Endothelial cell of umbilical vein (primary cell): ENCODE results near the gene AMDHD2. TPM values are rescaled to one million over a fixed set of nuclear protein-coding genes. Genes with fewer than 3 reads are reported as not detected.

Experiments
- BruUV-seq: library from RNA; stranded (reverse); fragments of 400-500 nt; replicated peaks from 2 replicates; lab custom pipeline; 2021; lab: Mats Ljungman, UMichigan
- CTCF ChIA-PET: fragments of 300-600, 350-600 bp; sonication (Branson Sonifier 250); formaldehyde crosslinking; loops from one replicate; lab custom pipeline; 2021; ENCODE audit warnings: antibody characterized with exemption, inconsistent platforms; lab: Charles Lee
- POLR2A ChIA-PET: fragments of 300-600, 350-600 bp; sonication (Branson Sonifier 250); formaldehyde crosslinking; loops from one replicate; lab custom pipeline; 2021; ENCODE audit warnings: antibody characterized with exemption, inconsistent platforms; lab: Charles Lee
- DNase-seq: peaks from one replicate; pipeline ENCODE4 v3.0.0-alpha.2; 2011; ENCODE audit warnings: low read depth, low spot score
- FAIRE-seq: peaks from 2 replicates; lab custom pipeline; 2011; peaks lifted over from hg19 to GRCh38; lab: Jason Lieb, UNC
- H2AFZ ChIP-seq: 2 replicates; pipeline ENCODE4 v1.6.0; 2012; ENCODE audit warnings: low read depth, low read length, control low read depth, inconsistent platforms
- H3K27ac ChIP-seq: 2 replicates; pipeline ENCODE4 v1.5.1; 2011; ENCODE audit warnings: low read depth, mild to moderate bottlenecking, control low read depth, low read length, moderate library complexity; ENCODE audit not compliant: insufficient read depth
- H3K27me3 ChIP-seq, 2 experiments: 2 replicates each; pipeline versions ENCODE4 v1.6.0 to v1.6.1; 2011; ENCODE audit warnings: low read length in 2 of 2, mixed read lengths in 1 of 2; ENCODE audit not compliant: control insufficient read depth in 2 of 2, insufficient read depth in 2 of 2
- H3K36me3 ChIP-seq, 2 experiments: 2 replicates in 1 of 2; 3 replicates in 1 of 2; pipeline ENCODE4 v1.5.1; 2011; ENCODE audit warnings: low read length in 2 of 2, mild to moderate bottlenecking in 1 of 2, moderate library complexity in 1 of 2; ENCODE audit not compliant: control insufficient read depth in 2 of 2, insufficient read depth in 2 of 2; ENCODE audit errors: extremely low read depth in 1 of 2
- H3K4me1 ChIP-seq: 3 replicates; pipeline ENCODE4 v1.5.1; 2011; ENCODE audit warnings: mild to moderate bottlenecking, low read length; ENCODE audit not compliant: control insufficient read depth, insufficient read depth; ENCODE audit errors: extremely low read depth
- H3K4me2 ChIP-seq: 2 replicates; pipeline ENCODE4 v1.6.1; 2011; ENCODE audit warnings: low read length, control low read depth, mixed read lengths; ENCODE audit not compliant: insufficient read depth
- H3K4me3 ChIP-seq, 3 experiments: fragments of 200-600 bp in 1 of 3; sonication (generic), shearing (Covaris generic) in 1 of 3; replicated peaks in 1 of 3; 2 replicates each; pipeline ENCODE4 v1.5.1; 2011 to 2016; ENCODE audit warnings: control low read depth in 3 of 3, low read length in 3 of 3, mild to moderate bottlenecking in 2 of 3, inconsistent platforms in 1 of 3, low read depth in 1 of 3, moderate library complexity in 1 of 3; ENCODE audit not compliant: insufficient read depth in 1 of 3
- H3K79me2 ChIP-seq: 2 replicates; pipeline ENCODE4 v1.6.0; 2012; ENCODE audit warnings: low read length, inconsistent platforms; ENCODE audit not compliant: control insufficient read depth, insufficient read depth
- H3K9ac ChIP-seq: replicated peaks from 2 replicates; pipeline ENCODE3; 2011; ENCODE audit warnings: low read length, control low read depth; ENCODE audit not compliant: insufficient read depth; ENCODE audit errors: extremely low read depth
- H3K9me1 ChIP-seq: replicated peaks from 3 replicates; pipeline ENCODE4 v1.6.0; 2011; ENCODE audit warnings: mild to moderate bottlenecking, low read length; ENCODE audit not compliant: control insufficient read depth, insufficient read depth; ENCODE audit errors: extremely low read depth
- H3K9me3 ChIP-seq: replicated peaks from 2 replicates; pipeline ENCODE4 v1.5.1; 2012; ENCODE audit warnings: low read length, inconsistent platforms; ENCODE audit not compliant: control insufficient read depth, insufficient read depth
- H4K20me1 ChIP-seq: replicated peaks from 2 replicates; pipeline ENCODE3; 2011; ENCODE audit warnings: mild to moderate bottlenecking, low read length; ENCODE audit not compliant: control insufficient read depth, insufficient read depth; ENCODE audit errors: extremely low read depth
- EZH2 ChIP-seq: IDR thresholded peaks from 2 replicates; pipeline ENCODE4 v1.6.1; 2012; ENCODE audit warnings: borderline replicate concordance, low read depth, mild to moderate bottlenecking, moderate library complexity, low read length, inconsistent platforms; ENCODE audit not compliant: severe bottlenecking
- FOS ChIP-seq: IDR thresholded peaks from 2 replicates; pipeline ENCODE4 v1.6.1; 2011; ENCODE audit warnings: mild to moderate bottlenecking, low read length, moderate library complexity, borderline replicate concordance; ENCODE audit not compliant: insufficient read depth
- GATA2 ChIP-seq: IDR thresholded peaks from 2 replicates; pipeline ENCODE4 v1.7.0; 2011; ENCODE audit warnings: low read depth, mild to moderate bottlenecking, moderate library complexity, mixed read lengths, low read length; ENCODE audit not compliant: insufficient read length, insufficient read depth
- JUN ChIP-seq: IDR thresholded peaks from 2 replicates; pipeline ENCODE4 v1.6.1; 2011; ENCODE audit warnings: borderline replicate concordance, low read depth; ENCODE audit not compliant: insufficient read length, insufficient read depth
- MYC ChIP-seq: IDR thresholded peaks from one replicate; pipeline ENCODE4 v1.6.1; 2011; ENCODE audit warnings: mild to moderate bottlenecking, low read depth, low read length
- POLR2A ChIP-seq: IDR thresholded peaks from 2 replicates; pipeline ENCODE4 v1.6.1; 2012; ENCODE audit warnings: low read depth, mild to moderate bottlenecking, control low read depth, low read length
- POLR2AphosphoS5 ChIP-seq: IDR thresholded peaks from 2 replicates; pipeline ENCODE4 v1.6.1; 2012; ENCODE audit warnings: low read depth, mild to moderate bottlenecking, control low read depth, low read length, moderate library complexity; ENCODE audit not compliant: insufficient read depth
- dilution Hi-C: fragments of 300-500 bp; cut with MboI; formaldehyde crosslinking; loops from one replicate; pipeline ENCODE4 v1.15.0; 2019; ENCODE audit warnings: low sequenced_read_pairs; ENCODE audit not compliant: extremely low pct_ligation_motif_present
- intact Hi-C: fragments of 100-400 bp; cut with micrococcal nuclease; formaldehyde crosslinking; loops from one replicate; pipeline ENCODE4 v1.10.0; 2022
- polyA plus RNA-seq, 4 experiments: library from polyadenylated mRNA; depleted of rRNA in 3 of 4; stranded (reverse) in 3 of 4; unstranded in 1 of 4; fragments of >200 nt; gene quantifications; 2 replicates each; pipeline versions ENCODE4 v1.2.1 to v1.2.3, GENCODE V29; 2011 to 2012; ENCODE audit warnings: missing spikeins in 1 of 4
- total RNA-seq: library from RNA; stranded (reverse); gene quantifications from 2 replicates; pipeline ENCODE4 v1.2.3, GENCODE V29; 2021
- TF ChIP-seq, protein P1 (sequence below): IDR thresholded peaks from 2 replicates; pipeline ENCODE4 v1.6.1; 2011; ENCODE audit not compliant: insufficient read depth, insufficient read length
- TF ChIP-seq, protein P2 (sequence below), 2 donors: IDR thresholded peaks; 1 replicate in 1 of 2; 2 replicates in 1 of 2; pipeline ENCODE4 v1.5.1; 2011; ENCODE audit warnings: low read length in 2 of 2, mild to moderate bottlenecking in 2 of 2, moderate library complexity in 2 of 2, control low read depth in 1 of 2, inconsistent platforms in 1 of 2, low read depth in 1 of 2; ENCODE audit not compliant: insufficient read depth in 1 of 2; ENCODE audit errors: extremely low read depth in 1 of 2

Gene AMDHD2
- total and polyA plus RNA-seq, 2 donors (not counting 3 experiments of a cell fraction or from before 2014, with no cell fraction given): 39.4 to 59.5 TPM

DNA sequence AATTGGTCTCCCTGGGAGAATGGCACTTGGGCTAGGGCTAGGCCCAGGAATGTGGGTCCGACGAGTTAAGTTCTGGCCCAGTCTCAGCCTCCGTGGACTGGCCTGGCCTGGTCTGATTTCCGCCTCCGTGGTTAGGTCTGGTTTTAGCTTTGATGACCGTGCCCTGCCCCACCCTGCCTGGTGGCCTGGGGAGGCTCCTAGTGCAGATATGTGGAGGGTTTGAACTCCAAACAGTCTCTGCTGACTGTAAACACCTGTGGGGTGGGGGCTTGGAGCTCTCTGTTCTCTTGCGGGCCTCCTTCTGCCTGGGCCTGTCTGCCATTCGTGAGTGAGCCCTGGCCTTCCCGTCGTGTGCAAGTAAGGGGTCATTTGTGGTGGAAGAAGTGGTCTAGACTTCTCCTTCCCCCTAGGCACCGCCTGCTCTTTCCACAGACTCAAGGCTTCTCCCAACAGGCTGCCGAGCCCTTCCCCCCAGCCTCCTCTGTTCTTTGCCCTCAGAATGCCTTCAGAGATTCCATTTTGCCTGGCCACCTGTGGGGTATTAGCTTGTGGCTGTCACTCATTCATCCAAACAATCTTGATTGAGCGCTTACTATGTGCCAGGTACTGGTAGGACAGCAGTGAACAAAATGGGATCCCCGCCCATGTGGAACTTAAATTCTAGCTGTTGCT is 4.9 kb upstream of the AMDHD2 start:
- Histone ChIP-seq H3K27me3 (no peaks in the 10 kb centered on the region), H3K4me1 (peaks cover 26% of the 10 kb centered on the region), H3K9ac (peak overlapping the region; percentile 88), H3K9me1 (no peaks in the 10 kb centered on the region), H2AFZ (no peak overlapping the region), H3K9me3 (no peaks in the 10 kb centered on the region), H3K27ac (peak overlapping the region; percentile 15), H3K36me3 (peaks cover 0 to 2% of the 10 kb centered on the region in 2 experiments), H3K4me2 (peak overlapping the region; percentile 89), H3K79me2 (peaks cover 58% of the 10 kb centered on the region), H3K4me3 (peak overlapping the region; percentile 52 to 91 (median 73)), H4K20me1 (peaks cover 2% of the 10 kb centered on the region)
- CTCF ChIA-PET: interaction anchor here (1.1 kb wide), 1 partner anchor 14 kb away, joined by 4 read pairs; no protein-coding TSS in a partner anchor
- DNase-seq (no peak), FAIRE-seq (peak; percentile 8)
- no peak for TF ChIP-seq GATA2
- TF ChIP-seq POLR2AphosphoS5: no peak
- TF ChIP-seq, protein P1, sequence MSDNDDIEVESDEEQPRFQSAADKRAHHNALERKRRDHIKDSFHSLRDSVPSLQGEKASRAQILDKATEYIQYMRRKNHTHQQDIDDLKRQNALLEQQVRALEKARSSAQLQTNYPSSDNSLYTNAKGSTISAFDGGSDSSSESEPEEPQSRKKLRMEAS: no peak
- no peak for TF ChIP-seq JUN
- no peak for TF ChIP-seq EZH2
- no peak for TF ChIP-seq FOS
- TF ChIP-seq POLR2A: no peak
- TF ChIP-seq MYC: no peak
- TF ChIP-seq, protein P2, sequence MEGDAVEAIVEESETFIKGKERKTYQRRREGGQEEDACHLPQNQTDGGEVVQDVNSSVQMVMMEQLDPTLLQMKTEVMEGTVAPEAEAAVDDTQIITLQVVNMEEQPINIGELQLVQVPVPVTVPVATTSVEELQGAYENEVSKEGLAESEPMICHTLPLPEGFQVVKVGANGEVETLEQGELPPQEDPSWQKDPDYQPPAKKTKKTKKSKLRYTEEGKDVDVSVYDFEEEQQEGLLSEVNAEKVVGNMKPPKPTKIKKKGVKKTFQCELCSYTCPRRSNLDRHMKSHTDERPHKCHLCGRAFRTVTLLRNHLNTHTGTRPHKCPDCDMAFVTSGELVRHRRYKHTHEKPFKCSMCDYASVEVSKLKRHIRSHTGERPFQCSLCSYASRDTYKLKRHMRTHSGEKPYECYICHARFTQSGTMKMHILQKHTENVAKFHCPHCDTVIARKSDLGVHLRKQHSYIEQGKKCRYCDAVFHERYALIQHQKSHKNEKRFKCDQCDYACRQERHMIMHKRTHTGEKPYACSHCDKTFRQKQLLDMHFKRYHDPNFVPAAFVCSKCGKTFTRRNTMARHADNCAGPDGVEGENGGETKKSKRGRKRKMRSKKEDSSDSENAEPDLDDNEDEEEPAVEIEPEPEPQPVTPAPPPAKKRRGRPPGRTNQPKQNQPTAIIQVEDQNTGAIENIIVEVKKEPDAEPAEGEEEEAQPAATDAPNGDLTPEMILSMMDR (IDR thresholded peaks at IDR 0.05; ENCODE audit: extremely low read depth in 1 of 2, insufficient read depth in 1 of 2, low read depth in 1 of 2, low read length in 2 of 2): no peak
- BruUV-seq: TSS peak; percentile 15
- dilution Hi-C loops: no loop called here
- intact Hi-C loops: no loop called here
- POLR2A ChIA-PET: interaction anchor here (1.3 kb wide), 1 partner anchor 9 kb away, joined by 3 read pairs; no protein-coding TSS in a partner anchor
